ENCODE results near the gene CACNA1A. TPM values are rescaled to one million over a fixed set of nuclear protein-coding genes. Genes with fewer than 3 reads are reported as not detected.

Gene CACNA1A
- polyA plus RNA-seq, 2 of the 4 experiments (the other 2 are of a cell fraction) = 0.27 to 0.71 TPM

DNA sequence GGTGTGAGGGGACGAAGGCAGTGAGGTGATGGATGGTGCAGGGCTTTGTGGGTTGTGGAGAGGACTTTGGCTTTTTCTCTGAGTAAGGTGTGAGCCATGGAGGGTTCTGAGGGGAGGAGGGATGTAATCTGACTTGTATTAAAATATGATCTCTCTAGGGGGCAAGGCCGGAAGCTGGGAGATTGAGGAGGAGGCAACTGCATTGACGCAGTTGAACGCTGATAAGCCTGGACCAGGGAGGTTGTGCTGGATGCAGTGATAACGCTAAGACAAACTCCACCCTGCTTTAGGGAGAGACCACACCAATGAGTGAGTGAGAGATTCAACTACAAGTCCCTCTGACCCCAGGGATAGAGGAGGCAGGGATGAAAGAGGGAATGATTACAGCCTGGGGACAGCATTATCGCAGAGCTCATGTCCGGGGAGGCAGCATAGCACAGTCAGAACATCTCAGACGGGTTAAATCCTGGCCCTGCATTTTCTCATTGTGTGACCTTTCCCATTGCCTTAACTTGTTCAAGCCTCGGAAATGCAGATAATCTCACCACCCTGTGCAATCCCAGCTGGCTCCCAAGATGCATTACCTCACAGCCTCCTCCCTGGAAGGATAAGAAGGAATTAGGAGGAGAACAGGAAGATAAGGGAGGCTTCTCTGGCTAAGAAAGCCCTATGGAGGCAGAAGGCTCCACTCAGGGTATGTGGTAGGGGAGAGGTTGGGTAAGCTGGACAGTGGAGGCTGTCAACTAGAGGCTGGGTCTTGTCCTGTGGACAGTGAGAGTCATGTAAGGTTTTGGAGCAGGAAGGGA is 124.2 kb downstream of the CACNA1A start:
- FAIRE-seq = no peak
- Histone ChIP-seq H3K4me1 (no peaks in the 10 kb centered on the region), H3K27ac (no peak overlapping the region), H3K4me2 (no peak overlapping the region), H3K4me3 (no peak overlapping the region), H3K9me3 (no peaks in the 10 kb centered on the region)
- CTCF ChIA-PET = no interaction called here
- TF ChIP-seq, protein P1, sequence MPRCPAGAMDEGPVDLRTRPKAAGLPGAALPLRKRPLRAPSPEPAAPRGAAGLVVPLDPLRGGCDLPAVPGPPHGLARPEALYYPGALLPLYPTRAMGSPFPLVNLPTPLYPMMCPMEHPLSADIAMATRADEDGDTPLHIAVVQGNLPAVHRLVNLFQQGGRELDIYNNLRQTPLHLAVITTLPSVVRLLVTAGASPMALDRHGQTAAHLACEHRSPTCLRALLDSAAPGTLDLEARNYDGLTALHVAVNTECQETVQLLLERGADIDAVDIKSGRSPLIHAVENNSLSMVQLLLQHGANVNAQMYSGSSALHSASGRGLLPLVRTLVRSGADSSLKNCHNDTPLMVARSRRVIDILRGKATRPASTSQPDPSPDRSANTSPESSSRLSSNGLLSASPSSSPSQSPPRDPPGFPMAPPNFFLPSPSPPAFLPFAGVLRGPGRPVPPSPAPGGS (IDR thresholded peaks at IDR 0.05) = no peak
- TF ChIP-seq, protein P2, sequence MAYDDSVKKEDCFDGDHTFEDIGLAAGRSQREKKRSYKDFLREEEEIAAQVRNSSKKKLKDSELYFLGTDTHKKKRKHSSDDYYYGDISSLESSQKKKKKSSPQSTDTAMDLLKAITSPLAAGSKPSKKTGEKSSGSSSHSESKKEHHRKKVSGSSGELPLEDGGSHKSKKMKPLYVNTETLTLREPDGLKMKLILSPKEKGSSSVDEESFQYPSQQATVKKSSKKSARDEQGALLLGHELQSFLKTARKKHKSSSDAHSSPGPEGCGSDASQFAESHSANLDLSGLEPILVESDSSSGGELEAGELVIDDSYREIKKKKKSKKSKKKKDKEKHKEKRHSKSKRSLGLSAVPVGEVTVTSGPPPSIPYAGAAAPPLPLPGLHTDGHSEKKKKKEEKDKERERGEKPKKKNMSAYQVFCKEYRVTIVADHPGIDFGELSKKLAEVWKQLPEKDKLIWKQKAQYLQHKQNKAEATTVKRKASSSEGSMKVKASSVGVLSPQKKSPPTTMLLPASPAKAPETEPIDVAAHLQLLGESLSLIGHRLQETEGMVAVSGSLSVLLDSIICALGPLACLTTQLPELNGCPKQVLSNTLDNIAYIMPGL (CRISPR knock-in tag; IDR thresholded peaks at IDR 0.05; ENCODE audit: borderline replicate concordance) = no peak
- TF ChIP-seq POLR2AphosphoS2 (conservative IDR thresholded peaks at IDR 0.05; ENCODE audit: low read length) (no peak), ZC3H11A (IDR thresholded peaks at IDR 0.05) (no peak), RNF2 (IDR thresholded peaks at IDR 0.05; ENCODE audit: borderline replicate concordance, low read depth) (no peak), POLR2A (IDR thresholded peaks at IDR 0.05; ENCODE audit: low read length) (no peak)
- no peak for DNase-seq (ENCODE audit: low read depth in 1 of 2, low spot score in 1 of 2)
- POLR2A ChIA-PET = no interaction called here
- no peak; a peak in 1 of 6 replicates for ATAC-seq
- WGBS (ENCODE audit: missing lambda C conversion rate) = 52% methylated on average over 9 of the region's 9 CpGs

DNA sequence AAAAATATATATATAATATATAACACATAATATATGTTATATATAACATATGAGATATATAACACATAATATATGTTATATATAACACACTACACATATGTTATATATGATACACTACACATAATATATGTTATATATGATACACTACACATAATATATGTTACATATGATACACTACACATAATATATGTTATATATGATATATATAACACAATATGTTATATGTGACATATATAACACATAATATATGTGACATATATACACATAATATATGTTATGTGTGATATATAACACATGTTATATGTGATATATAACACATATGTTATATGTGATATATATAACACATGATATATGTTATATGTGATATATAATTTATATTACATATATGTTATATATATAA is 129.7 kb downstream of the CACNA1A start:
- ChIA-PET CTCF (interaction anchor here (1.0 kb wide), 1 partner anchor 24 kb away, joined by 3 read pairs; no protein-coding TSS in a partner anchor), POLR2A (no interaction called here)
- no peak for TF ChIP-seq EHF (CRISPR knock-in tag; IDR thresholded peaks at IDR 0.05)
- TF ChIP-seq POLR2AphosphoS2 (conservative IDR thresholded peaks at IDR 0.05; ENCODE audit: low read length) = no peak
- TF ChIP-seq NR3C1 (IDR thresholded peaks at IDR 0.05) = no peak
- TF ChIP-seq, protein P3, sequence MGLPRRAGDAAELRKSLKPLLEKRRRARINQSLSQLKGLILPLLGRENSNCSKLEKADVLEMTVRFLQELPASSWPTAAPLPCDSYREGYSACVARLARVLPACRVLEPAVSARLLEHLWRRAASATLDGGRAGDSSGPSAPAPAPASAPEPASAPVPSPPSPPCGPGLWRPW (IDR thresholded peaks at IDR 0.05) = no peak
- TF ChIP-seq, protein P4, sequence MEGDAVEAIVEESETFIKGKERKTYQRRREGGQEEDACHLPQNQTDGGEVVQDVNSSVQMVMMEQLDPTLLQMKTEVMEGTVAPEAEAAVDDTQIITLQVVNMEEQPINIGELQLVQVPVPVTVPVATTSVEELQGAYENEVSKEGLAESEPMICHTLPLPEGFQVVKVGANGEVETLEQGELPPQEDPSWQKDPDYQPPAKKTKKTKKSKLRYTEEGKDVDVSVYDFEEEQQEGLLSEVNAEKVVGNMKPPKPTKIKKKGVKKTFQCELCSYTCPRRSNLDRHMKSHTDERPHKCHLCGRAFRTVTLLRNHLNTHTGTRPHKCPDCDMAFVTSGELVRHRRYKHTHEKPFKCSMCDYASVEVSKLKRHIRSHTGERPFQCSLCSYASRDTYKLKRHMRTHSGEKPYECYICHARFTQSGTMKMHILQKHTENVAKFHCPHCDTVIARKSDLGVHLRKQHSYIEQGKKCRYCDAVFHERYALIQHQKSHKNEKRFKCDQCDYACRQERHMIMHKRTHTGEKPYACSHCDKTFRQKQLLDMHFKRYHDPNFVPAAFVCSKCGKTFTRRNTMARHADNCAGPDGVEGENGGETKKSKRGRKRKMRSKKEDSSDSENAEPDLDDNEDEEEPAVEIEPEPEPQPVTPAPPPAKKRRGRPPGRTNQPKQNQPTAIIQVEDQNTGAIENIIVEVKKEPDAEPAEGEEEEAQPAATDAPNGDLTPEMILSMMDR (IDR thresholded peaks at IDR 0.05) = no peak
- TF ChIP-seq, protein P5, sequence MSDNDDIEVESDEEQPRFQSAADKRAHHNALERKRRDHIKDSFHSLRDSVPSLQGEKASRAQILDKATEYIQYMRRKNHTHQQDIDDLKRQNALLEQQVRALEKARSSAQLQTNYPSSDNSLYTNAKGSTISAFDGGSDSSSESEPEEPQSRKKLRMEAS (IDR thresholded peaks at IDR 0.05) = no peak
- ATAC-seq (no peak), FAIRE-seq (no peak), DNase-seq (ENCODE audit: low read depth in 1 of 2, low spot score in 1 of 2) (no peak)
- Histone ChIP-seq H3K9me3 (no peaks in the 10 kb centered on the region), H3K27ac (no peak overlapping the region), H3K4me3 (no peak overlapping the region), H3K4me2 (no peak overlapping the region), H3K4me1 (no peaks in the 10 kb centered on the region)

DNA sequence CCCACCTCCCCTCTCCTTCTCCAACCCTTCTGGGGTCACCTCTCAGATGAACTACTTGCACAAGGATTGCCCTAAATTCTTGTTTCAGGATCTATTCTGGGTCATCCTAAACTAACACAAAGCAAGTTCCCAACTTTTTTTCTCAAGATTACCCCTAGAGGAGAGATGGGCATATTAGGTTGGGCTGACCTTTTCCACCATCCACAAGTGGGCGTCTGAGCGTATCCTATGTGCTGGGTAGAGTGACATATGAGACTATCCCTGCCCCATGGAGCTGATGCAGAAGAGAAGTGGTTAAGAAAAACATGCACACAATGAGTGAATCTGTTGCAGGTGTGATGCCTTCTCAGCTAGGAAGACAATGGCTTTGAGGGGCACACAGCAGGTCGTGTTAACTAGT is 132.7 kb downstream of the CACNA1A start:
- DNase-seq (ENCODE audit: low read depth in 1 of 2, low spot score in 1 of 2) = no peak
- 0 out of 6 replicates have a peak, but pooled peaks of 1 of the 2 experiments have one; percentile 24 for ATAC-seq
- ChIA-PET CTCF (interaction anchor here (0.5 kb wide), 1 partner anchor 183 kb away, joined by 4 read pairs; no protein-coding TSS in a partner anchor), POLR2A (no interaction called here)
- 0% methylated on average over 3 of the region's 3 CpGs for WGBS (ENCODE audit: missing lambda C conversion rate)
- Histone ChIP-seq H3K27ac (no peak overlapping the region), H3K4me1 (no peaks in the 10 kb centered on the region), H3K4me3 (no peak overlapping the region), H3K4me2 (no peak overlapping the region), H3K9me3 (no peaks in the 10 kb centered on the region)
- no peak for FAIRE-seq
- TF ChIP-seq, protein P6, sequence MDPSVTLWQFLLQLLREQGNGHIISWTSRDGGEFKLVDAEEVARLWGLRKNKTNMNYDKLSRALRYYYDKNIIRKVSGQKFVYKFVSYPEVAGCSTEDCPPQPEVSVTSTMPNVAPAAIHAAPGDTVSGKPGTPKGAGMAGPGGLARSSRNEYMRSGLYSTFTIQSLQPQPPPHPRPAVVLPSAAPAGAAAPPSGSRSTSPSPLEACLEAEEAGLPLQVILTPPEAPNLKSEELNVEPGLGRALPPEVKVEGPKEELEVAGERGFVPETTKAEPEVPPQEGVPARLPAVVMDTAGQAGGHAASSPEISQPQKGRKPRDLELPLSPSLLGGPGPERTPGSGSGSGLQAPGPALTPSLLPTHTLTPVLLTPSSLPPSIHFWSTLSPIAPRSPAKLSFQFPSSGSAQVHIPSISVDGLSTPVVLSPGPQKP (IDR thresholded peaks at IDR 0.05; ENCODE audit: low read depth, low read length) = no peak
- TF ChIP-seq SMC3 (IDR thresholded peaks at IDR 0.05) (no peak), ESRRA (IDR thresholded peaks at IDR 0.05; ENCODE audit: borderline replicate concordance, low read length) (no peak), KDM1A (IDR thresholded peaks at IDR 0.05; ENCODE audit: low read depth) (no peak), CEBPB (IDR thresholded peaks at IDR 0.05) (no peak), EHMT2 (IDR thresholded peaks at IDR 0.05; ENCODE audit: low read depth) (no peak), KDM5A (IDR thresholded peaks at IDR 0.05) (no peak), RARB (CRISPR knock-in tag; IDR thresholded peaks at IDR 0.05) (no peak), NPAS2 (CRISPR knock-in tag; IDR thresholded peaks at IDR 0.05; ENCODE audit: borderline replicate concordance) (no peak), GATA3 (IDR thresholded peaks at IDR 0.05; ENCODE audit: borderline replicate concordance) (no peak), TP53 (CRISPR knock-in tag; IDR thresholded peaks at IDR 0.05) (no peak)
- TF ChIP-seq, protein P2 (CRISPR knock-in tag; IDR thresholded peaks at IDR 0.05; ENCODE audit: borderline replicate concordance) = no peak
- TF ChIP-seq, protein P7, sequence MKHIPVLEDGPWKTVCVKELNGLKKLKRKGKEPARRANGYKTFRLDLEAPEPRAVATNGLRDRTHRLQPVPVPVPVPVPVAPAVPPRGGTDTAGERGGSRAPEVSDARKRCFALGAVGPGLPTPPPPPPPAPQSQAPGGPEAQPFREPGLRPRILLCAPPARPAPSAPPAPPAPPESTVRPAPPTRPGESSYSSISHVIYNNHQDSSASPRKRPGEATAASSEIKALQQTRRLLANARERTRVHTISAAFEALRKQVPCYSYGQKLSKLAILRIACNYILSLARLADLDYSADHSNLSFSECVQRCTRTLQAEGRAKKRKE (CRISPR knock-in tag; IDR thresholded peaks at IDR 0.05; ENCODE audit: low read depth) = no peak
- TF ChIP-seq, protein P5 (IDR thresholded peaks at IDR 0.05) = no peak
